Measurements from ENCODE around the gene AADACL4.

- TF ChIP-seq, protein P1, sequence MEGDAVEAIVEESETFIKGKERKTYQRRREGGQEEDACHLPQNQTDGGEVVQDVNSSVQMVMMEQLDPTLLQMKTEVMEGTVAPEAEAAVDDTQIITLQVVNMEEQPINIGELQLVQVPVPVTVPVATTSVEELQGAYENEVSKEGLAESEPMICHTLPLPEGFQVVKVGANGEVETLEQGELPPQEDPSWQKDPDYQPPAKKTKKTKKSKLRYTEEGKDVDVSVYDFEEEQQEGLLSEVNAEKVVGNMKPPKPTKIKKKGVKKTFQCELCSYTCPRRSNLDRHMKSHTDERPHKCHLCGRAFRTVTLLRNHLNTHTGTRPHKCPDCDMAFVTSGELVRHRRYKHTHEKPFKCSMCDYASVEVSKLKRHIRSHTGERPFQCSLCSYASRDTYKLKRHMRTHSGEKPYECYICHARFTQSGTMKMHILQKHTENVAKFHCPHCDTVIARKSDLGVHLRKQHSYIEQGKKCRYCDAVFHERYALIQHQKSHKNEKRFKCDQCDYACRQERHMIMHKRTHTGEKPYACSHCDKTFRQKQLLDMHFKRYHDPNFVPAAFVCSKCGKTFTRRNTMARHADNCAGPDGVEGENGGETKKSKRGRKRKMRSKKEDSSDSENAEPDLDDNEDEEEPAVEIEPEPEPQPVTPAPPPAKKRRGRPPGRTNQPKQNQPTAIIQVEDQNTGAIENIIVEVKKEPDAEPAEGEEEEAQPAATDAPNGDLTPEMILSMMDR (IDR thresholded peaks at IDR 0.05): no peak
- TF ChIP-seq POLR2A (IDR thresholded peaks at IDR 0.05): no peak
Measured at GRCh38 chr1:12711536-12711935, 67.7 kb downstream of the AADACL4 start.

Data from lower leg skin (tissue), 3 donors.